Measurements from ENCODE around the gene RETREG3.
A peak's percentile ranks its signal among the peaks of the same experiment; 100 is the strongest.

The RETREG3 gene

GRCh38 chr17:42609182-42609813, at the start of gene RETREG3, which contains the start of gene TUBG1:
Gene RETREG3, minus strand, starts transcription at chr17:42609374. Its CDS starts 50 bp downstream, at chr17:42609324.
Gene TUBG1, plus strand, starts transcription at chr17:42609683. Its CDS starts 55 bp downstream, at chr17:42609738.
- H3K36me3 ChIP-seq, result peaks cover 23% of the 10 kb centered on the region
- peak; percentile 24 for TF ChIP-seq CTCF (IDR thresholded peaks at IDR 0.05)
- peak within 1 kb of the TSS; percentile 86 to 96 for H3K4me3 ChIP-seq (ENCODE audit: low read depth in 1 of 2, low read length in 1 of 2)
- H3K9me3 ChIP-seq, result no peaks in the 10 kb centered on the region
- H3K27ac ChIP-seq, result peak within 1 kb of the TSS; percentile 94
- no peaks in the 10 kb centered on the region for H3K27me3 ChIP-seq
- peaks cover 32 to 39% of the 10 kb centered on the region in 2 experiments for H3K4me1 ChIP-seq (ENCODE audit: control insufficient read depth in 1 of 2, insufficient read depth in 1 of 2, low read depth in 1 of 2, low read length in 1 of 2)

GRCh38 chr17:42657824-42658588, 48.8 kb upstream of the RETREG3 start:
- H3K4me1 ChIP-seq (ENCODE audit: control insufficient read depth in 1 of 2, insufficient read depth in 1 of 2, low read depth in 1 of 2, low read length in 1 of 2), result peaks cover 10 to 14% of the 10 kb centered on the region in 2 experiments
- no peak overlapping the region for H3K27ac ChIP-seq
- no peaks in the 10 kb centered on the region for H3K36me3 ChIP-seq
- no peak for TF ChIP-seq CTCF (IDR thresholded peaks at IDR 0.05)
- no peaks in the 10 kb centered on the region for H3K9me3 ChIP-seq
- no peak overlapping the region for H3K4me3 ChIP-seq (ENCODE audit: low read depth in 1 of 2, low read length in 1 of 2)
- peaks cover 84% of the 10 kb centered on the region for H3K27me3 ChIP-seq

GRCh38 chr17:42655528-42655927, 46.4 kb upstream of the RETREG3 start:
- H3K4me3 ChIP-seq (ENCODE audit: low read depth in 1 of 2, low read length in 1 of 2), result no peak overlapping the region
- peaks cover 88% of the 10 kb centered on the region for H3K27me3 ChIP-seq
- no peak overlapping the region for H3K27ac ChIP-seq
- H3K9me3 ChIP-seq, result no peaks in the 10 kb centered on the region
- H3K36me3 ChIP-seq, result no peaks in the 10 kb centered on the region
- no peak for TF ChIP-seq CTCF (IDR thresholded peaks at IDR 0.05)
- H3K4me1 ChIP-seq (ENCODE audit: control insufficient read depth in 1 of 2, insufficient read depth in 1 of 2, low read depth in 1 of 2, low read length in 1 of 2), result peaks cover 10 to 14% of the 10 kb centered on the region in 2 experiments

- TF ChIP-seq CTCF (IDR thresholded peaks at IDR 0.05), result no peak
- Histone ChIP-seq H3K36me3 (no peaks in the 10 kb centered on the region), H3K4me3 (ENCODE audit: low read depth in 1 of 2, low read length in 1 of 2) (no peak overlapping the region), H3K9me3 (no peaks in the 10 kb centered on the region), H3K27ac (no peak overlapping the region), H3K27me3 (peaks cover 70% of the 10 kb centered on the region), H3K4me1 (ENCODE audit: control insufficient read depth in 1 of 2, insufficient read depth in 1 of 2, low read depth in 1 of 2, low read length in 1 of 2) (peaks cover 0 to 3% of the 10 kb centered on the region in 2 experiments)
Measured at GRCh38 chr17:42653179-42654124, 44.3 kb upstream of the RETREG3 start.

DNA sequence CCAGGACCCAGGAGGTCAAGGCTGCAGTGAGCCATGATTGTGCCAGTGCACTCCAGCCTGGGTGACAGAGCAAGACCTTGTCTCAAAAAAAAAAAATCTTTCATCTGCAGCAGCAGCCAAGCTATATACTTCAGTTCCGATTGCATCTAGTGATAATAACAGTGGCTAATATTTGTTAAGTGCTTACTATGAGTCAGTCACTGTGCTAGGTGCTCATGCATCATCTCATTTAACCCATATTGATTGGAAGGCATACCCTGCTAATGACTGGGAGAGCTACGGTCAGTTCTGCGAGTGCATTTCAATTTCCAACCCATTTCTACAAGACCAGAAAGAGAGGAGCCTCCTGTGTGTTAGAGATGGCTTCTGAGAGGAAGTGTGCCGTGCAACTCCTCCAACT, 42.2 kb upstream of the RETREG3 start:
- Histone ChIP-seq H3K27ac (no peak overlapping the region), H3K27me3 (peaks cover 58% of the 10 kb centered on the region), H3K9me3 (no peaks in the 10 kb centered on the region), H3K4me1 (ENCODE audit: control insufficient read depth in 1 of 2, insufficient read depth in 1 of 2, low read depth in 1 of 2, low read length in 1 of 2) (peaks cover 0 to 3% of the 10 kb centered on the region in 2 experiments), H3K4me3 (ENCODE audit: low read depth in 1 of 2, low read length in 1 of 2) (no peak overlapping the region), H3K36me3 (no peaks in the 10 kb centered on the region)
- TF ChIP-seq CTCF (IDR thresholded peaks at IDR 0.05), result no peak
